HG03342 (cell line): Measurements from ENCODE around the gene EGR4.

ENCODE experiments used
- ATAC-seq: cut with Tn5 transposase; IDR thresholded peaks from one replicate; pipeline ENCODE4 v1.9.1; 2021; ENCODE audit warnings: mild to moderate bottlenecking, moderate library complexity; ENCODE audit not compliant: unreplicated experiment

The EGR4 gene

DNA sequence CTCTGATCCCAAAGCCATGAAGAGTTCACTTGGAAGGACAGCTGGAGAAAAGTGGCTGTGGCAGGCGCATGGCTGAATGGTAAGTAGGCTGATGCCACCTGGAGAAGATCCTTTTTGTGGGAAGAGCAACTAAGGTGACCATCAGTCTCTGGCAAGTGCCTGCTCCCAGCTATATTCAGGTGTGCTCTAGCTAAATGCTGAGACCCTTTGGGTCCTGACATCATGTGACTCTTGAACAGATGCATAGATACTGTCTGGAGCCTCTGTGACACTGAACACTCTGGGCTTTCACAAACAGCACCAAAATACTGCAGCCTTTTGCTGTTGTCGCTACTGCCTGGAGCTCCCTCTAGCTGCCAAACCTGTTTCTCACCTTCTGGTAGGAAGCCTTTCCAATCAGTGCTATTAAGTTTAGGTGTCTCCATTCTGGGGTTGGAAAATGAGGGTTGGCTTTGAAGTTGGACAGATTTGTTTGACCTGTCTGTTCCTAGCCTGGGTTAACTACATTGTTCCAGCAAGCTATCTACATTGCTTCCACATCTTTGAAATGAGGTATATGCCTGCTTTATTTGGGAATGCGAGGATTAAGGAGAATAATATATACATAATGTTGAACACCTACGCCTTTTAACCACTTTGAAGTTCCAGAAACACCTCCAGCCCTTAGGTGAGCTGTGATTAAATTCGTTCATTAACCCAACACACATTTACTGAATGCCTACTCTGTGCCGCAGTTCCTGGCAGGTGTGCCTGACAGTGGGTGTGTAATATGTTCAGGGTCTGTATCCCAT is 3.1 kb downstream of the EGR4 start:
- no peak for ATAC-seq

DNA sequence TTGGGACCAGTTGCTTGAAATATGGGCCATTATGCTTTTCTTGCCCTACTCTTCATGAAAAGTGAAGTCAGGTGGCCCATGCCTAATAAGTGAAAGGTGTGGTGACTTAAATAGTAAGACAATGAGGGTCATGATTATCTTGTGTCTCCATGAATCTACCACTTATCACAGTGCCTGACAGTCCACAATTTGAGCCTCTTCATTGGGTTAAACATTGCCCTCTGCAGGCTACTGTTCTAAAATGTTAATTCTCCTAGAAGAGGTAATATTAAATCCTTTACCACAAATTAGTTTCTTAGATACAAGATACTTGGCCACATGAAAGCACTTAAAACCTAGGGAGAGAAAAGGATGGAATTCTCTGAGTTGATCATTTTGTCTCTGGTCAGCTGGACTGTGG is 4.0 kb downstream of the EGR4 start:
- ATAC-seq: no peak

DNA sequence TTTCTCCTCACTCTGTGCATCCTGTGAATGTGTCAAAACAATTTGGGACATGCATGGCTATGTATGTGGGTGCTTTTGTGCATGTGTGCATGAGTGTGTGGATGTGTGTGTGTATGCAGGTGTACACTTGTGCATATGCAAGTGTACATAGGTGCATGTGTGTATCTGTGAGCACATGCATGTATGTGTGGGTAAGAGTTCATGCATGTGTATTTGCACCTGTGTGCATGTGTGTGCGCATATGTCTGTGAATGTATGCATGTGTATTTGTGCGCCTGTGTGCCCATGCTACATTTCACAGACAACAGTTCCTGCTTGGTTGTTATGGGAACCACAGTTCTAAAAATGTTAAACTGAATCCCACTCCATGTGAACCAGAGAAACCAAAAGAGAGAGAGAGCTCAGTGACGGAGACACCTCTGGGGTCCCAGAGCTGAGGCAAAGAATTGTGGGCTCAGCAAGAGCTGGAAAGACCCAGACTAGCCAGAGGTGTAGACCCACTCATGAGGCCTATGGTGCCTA is 7.2 kb downstream of the EGR4 start:
- ATAC-seq: no peak

DNA sequence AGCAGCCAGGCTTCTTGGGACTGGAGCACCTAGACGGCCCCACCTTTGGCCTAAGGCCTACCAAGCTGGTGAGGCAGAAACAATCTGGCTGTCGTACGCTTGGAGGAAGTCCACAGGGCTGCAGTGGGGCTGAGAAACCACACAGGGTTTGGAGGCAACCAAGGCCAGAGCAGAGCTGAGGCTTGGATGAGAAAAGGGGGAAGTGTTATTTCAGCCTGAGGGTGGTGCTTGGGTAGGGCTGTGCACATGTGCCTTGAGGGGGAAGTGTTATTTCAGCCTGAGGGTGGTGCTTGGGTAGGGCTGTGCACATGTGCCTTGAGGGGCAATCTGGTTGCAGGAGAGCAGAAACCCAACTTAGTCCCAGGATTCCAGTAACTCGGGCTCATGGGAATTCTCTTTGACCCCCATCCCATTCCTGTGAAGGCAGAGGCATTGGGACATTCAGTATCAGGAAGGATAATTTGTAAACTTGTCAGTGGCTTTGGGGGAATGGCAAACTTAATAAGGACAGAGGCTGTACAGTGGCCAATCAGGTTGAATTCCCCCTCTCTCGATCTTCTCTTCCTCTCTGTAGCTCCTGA is 8.1 kb downstream of the EGR4 start:
- peak; percentile 63 for ATAC-seq

DNA sequence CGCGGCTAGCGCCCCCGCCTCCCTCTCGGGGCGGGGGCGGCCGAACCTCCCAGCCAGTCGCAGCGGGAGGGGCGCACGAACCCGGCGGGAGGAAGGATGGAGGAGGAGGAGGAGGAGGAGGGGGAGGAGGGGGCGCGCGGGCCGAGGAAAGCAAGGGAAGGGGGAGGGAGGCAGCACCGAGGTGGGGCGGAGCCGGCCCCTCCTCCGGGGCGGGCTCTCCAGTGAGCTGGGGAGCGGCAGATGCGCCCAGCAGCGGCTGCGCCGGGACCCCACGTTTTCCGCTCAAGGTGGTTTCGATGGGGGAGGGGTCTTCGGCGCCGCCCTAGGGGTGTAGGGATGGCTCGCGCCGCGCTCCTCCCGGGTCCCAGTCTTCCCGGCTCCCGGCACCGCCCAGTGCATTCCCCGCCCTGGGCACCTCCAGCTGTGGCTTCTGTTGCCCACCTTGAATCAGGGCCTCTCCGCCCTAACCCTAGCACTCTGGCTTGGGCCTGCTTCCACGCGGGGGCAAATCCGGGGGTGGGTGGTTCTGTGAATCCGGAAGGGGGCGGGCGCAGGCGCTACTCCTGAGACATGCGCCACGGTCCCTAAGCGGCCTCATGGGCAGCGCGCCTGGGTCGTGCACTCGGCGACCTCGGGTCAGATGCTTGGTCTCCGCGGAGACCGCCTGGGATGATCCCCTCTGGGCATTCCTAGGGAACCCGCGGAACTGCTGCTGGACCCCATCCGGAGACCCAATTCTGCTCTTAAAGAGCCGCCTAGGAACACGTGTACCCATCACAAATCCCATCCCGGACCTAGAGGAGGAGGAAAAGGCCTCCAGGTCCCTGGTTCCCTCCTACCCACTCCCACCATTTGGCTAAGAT is 8.8 kb downstream of the EGR4 start, which contains the start of gene FBXO41:
Gene FBXO41 (minus strand): TSS at position 183 of the 863 bp plus-strand sequence. CDS start 14,848 bp downstream, outside the sequence.
- ATAC-seq: peak; percentile 71

DNA sequence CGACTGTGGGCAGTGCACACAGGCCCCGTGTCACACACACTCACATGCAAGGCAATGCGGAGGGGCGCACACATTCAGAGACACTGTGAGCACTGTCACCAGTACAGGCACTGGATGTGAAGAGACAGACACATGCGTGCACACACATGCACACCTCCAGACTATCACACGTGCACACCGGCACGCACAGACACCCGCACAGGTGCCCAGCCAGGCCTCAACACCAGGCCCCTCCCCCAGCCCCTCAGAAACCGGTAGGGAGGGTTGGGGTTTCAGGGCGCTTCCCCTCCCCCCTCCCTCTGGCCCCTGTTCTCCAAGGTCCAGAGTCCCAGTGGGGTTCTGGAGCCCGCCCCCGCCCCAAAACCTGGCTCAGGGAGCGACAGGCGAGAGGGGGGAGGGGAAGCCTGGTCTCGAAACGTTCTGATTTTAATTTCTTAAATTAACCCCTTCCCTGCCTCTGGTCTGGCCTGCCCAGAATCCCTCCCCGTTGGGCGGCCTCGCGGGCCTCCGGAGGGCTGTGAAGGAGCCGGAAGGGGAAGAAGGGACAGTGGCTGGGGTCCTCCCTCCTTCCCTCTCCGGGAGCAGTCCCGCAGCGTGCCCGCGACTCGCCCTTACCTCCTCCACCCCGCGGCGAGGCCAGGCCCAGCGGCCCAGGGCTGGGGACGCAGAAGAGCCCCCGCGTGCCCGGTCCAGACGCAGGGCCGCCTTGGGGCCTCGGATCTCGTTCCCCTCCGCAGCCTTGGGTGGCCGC is 9.6 kb downstream of the EGR4 start:
- ATAC-seq: peak; percentile 21

DNA sequence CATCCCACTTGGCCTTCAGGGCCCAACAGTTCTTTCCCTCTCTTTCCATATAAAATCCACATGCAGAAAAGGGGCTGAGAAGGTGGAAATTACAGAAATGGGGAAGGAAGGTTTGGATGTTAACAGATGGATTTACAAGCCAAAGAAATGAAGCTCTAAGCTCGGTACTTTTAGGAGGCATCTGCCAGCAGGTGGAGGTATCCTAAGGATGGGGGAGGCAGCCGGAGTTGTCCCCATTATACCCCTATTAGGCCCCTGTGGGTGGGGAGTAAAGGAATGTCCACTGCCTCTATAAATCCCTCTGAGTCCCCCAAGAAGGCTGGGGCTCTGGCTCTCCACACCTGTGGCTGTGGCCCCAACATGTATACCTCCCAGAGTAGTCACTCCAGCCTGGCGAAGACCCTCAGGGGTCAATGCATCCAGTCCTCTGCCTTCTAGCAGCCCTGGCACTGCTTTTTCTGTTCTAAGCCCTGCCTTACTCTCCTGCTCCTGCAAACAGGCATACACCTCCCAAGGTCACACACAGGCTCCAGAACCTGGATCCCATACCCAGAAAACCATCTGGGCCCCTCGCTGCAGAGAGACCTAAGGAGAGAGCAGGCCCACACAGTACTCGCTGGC is 10.3 kb downstream of the EGR4 start:
- ATAC-seq: no peak

DNA sequence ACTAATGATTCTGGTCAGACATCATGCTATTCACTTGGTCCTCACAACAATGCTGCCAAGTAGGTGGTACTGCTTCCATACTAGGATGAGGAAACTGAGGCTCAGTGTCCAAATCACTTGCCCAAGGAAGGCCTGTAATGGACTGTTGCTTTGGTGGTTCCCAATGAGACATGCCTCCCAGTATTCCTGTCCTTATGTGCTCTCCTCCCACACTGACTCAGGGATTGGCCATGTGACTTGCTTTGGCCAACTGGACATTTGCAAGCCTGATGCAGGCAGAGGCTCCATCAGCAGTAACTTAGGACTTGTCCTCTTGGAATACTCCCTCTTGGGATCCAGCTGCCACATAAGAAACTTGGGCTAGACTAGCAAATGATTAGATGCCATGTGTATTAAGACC is 12.1 kb downstream of the EGR4 start:
- ATAC-seq: no peak

DNA sequence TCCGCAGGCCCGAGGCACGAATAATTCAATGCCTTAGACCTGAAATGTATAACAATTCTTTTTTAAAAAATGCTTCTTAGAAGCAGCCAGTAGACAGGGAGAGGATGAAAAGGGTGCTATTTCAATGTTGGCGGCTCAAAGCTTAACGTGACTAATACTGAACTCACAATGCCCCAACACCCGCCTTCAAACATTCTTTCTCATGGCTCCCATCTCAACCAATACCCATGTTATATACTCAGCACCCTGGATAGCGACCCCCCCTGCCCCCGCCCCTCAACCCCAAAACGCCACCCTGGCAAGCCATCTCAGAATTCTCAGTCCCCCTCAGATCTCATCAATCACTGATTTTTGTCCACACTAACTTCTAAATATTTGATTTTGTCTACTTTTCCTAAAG is 13.5 kb downstream of the EGR4 start:
- ATAC-seq: no peak

DNA sequence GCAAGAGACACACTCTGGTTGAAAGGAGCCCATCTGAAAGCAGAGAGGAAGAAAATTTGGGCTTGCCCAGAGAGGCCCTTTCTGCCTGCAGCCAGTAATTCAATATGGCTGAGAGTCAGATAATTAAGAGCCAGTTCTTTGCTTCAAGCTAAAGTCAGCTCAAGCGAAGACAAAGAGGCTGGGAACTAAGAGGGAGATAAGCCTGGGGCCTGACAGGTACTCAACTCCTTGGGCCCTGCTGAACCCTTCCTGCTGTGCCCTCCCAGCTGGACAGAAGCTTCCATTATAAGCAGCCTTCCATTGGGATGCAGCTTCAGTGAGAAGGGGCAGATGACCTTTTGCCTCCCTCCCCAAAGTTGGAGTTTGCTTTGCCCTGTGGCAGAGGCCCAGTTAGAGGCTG is 21.1 kb downstream of the EGR4 start:
- no peak for ATAC-seq

DNA sequence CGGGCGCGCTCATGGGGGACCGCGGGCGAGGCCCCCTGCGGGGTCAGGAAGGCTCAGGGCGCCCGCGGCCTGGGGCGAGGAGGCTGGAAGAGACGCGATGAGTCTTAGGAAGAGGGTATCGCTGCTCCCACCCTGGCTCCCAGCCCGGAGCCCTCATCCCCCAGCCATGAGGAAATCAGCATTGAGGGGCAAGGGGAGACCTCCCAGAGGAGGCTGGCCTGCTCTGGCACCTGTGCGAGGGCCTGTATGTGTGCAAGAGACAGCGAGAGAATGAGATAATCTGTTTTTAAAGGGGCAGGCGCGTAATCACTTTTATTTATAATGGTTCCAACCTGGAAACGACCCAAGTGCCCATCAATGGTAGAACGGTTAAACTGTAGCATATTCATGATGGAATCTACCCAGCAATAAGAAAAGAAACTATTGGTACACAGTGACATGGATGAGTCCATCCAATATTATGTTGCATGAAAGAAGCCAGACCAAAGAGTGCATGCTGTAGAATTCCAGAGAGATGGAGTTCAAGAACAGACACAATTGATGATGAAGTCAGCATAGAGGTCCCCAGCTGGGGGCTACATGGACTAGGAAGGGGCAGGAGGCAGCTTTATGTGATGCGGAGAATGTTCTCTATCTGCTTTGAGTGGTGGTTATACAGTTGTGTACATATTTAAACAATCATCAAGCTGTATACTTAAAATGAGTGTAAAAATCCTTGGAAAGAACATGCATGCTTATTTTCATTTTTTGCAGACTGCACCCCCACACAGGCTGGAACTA is 23.5 kb downstream of the EGR4 start:
- no peak for ATAC-seq

DNA sequence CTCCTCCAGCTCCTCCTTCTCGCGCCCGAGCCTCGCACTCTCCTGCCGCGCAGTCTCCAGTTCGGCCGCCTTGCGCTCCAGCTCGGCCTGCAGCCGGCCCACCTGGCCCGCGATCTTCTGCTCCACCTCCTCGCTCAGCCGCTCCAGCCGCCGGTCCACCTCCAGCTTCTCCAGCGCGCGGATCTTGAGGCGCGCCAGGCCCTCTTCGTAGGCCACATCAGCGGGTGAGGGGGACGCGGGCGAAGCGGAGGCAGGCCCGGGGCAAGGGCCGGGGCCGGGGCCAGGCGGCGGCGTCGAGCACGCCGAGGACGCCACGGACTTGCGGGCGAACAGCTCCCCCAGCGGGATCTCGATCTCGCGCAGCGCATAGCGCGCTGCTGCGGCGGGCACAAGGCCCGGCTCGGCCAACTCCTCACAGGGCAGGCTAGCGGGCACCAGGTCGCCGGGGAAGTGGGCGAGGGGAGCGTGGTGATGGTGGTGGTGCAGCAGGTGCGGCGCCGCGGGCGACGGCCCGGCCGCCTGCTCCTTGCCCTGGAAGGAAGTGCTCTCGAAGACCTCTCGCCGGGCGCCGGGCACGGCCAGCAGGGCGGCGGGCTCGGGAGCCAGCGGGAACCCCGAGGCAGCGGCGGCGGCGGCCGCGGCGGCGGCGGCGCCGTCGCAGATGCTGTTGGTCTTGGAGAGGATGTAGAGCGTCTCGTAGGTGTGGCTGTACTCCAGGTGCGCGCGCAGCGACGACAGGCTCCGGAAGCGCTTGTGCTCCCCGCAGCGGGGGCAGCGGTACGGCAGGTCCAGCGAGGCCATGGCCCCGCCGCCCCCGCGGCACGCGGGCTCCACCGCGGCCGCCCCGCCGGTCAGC is 24.3 kb downstream of the EGR4 start:
- ATAC-seq: peak; percentile 87

DNA sequence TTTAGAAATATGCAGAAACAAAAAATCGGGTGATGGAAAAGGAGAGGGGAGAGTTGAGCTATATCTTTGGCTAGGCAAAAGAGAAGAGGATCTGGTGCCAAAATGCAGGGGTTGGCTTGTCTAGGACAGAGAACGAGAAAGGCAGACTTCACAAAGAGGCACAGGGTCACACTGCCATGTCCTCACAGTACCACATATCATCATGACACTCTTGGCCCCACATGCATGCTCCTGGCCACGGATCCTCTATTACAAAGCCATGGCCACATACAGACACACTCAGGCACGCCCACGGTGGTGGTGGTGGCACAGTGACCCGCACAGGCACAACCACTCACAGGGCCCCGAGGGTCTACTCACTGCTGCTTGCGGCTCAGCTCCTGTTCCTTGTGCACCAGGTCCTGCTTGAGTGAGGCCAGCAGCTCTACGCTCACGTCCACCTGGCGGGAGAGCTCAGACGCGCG is 24.9 kb downstream of the EGR4 start:
- no peak for ATAC-seq

DNA sequence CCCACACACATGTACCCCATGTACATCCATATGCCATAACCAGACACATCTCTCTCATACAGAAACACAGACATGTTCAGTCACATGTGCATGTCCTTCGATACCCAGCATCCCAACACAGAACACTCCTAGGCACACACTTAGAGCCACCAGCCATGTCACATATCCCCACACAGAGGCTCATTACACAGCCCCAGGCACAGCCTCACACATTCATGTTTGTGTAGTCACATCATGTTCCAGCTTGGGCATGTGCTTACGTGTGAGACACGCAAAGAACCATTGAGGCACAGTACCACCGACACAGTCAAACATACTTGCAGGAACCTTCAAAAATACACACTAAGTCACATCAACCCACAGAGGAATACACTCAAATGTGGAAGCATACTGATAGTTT is 26.3 kb downstream of the EGR4 start:
- no peak for ATAC-seq

DNA sequence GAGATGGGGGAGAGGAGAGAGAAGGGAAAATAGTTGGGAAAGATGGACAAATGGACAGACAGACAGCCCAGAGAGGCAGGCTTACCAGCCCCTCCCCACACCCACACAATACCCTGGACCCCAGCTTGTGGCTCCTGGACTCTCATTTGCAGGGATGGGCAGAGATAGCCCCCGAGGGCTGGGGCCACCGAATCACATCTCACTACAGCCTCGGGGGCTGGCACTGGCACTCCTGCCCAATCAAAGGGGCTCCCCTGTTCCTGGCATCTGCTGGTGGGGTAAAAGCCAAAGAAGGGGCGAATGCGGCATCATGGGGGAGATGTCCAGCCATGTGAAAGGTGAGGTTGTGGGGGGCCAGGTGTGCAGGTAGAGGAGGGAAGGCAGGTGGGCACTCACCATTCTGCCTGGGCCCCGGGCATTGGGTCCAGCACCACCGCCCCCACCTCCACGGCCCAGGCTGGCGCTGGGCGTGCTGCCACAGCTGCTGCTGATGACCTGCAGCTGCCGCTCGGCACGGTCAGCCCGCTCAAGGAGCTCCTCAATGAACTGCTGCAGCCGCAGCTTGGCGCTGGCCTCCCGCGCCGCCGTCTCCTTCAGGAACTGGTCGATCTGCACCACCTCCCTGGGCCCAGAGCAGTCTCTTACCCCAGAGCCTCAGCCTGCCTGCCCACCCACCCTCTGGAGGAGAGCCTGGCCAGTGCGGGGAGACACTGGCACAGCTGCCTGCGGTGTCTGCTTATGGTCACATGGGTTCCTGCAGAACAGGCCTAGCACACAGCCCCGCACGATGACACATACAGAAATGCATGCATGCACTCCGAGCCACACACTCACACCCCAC is 27.1 kb downstream of the EGR4 start:
- ATAC-seq: no peak

DNA sequence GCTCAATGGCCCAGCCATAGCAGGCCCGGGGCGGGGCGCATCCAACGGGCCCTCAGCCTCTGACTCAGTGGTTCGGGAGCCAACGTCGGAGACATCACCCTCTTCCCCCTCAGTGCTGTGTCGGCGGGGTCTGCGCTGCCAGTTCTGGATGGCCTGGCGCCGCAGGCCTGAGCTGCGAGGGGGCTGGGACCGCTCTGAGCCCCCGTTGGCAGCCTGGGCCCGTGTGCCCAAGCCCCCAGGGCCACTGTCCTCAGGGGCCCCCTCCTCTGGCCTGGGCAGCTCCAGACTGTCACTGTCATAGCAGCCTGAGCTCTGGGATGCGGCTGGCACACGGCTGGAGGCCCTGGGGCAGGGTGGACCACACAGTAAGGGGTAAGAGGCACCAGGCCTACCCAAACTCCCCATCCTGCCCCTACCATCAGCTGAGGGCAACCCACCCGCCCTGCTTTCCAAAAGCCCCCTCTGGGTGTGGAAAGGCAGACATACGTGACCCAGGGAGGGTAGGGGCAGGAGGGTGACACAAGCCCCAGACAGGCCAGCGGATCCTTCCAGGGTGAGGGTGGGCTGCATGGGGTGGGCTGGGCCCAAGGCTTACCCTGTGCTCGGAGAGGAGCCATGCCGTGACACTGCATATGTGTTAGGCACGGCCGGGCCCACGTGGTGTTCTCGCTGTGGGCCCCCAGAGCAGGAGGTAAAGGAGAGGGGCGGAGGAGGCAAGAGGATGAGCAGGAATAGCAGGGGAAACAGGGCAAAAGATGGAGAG is 27.9 kb downstream of the EGR4 start:
- ATAC-seq: no peak

DNA sequence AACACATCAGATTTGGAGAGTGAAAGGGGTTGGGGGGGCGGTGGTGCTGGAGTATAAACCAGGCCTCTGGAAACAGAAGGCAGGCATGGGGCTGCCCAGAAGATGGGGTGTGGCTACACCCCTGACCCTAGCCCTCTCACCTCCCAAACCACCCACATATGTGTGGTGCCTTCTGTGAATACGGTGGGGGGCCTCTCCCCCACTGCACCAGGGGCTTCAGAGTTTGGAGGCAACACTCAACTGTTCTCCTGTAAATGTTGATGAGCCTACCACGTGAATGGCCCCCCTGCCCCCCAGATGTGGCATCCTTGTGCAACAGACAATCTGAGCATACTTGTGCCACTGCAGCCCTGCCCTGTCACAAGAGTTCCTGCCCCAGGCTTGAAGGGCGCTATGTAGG is 28.6 kb downstream of the EGR4 start:
- no peak for ATAC-seq
